ENCODE measurements around the gene EEIG1. TPM values are rescaled to one million over a fixed set of nuclear protein-coding genes. Genes with fewer than 3 reads are reported as not detected.

The EEIG1 gene
- total and polyA plus RNA-seq, 9 of the 15 experiments (the other 6 are each of a cell fraction or from before 2014, with no cell fraction given), result 0.17 to 16.7 (median 3.6) TPM

GRCh38 chr9:128007566-128008138 lies 26.9 kb upstream of the EEIG1 start (continued):
- TF ChIP-seq KAT7 (CRISPR knock-in tag; IDR thresholded peaks at IDR 0.05; ENCODE audit: borderline replicate concordance) (no peak), ZNF780A (CRISPR knock-in tag; IDR thresholded peaks at IDR 0.05) (no peak), NFIC (IDR thresholded peaks at IDR 0.05) (peak; percentile 100), NFIX (CRISPR knock-in tag; IDR thresholded peaks at IDR 0.05; ENCODE audit: low read depth) (peak; percentile 100), BHLHE40 (IDR thresholded peaks at IDR 0.05; ENCODE audit: low read length) (peak; percentile 9)

GRCh38 chr9:128006332-128006996 lies 25.7 kb upstream of the EEIG1 start:
- CTCF ChIA-PET (ENCODE audit: low intra/inter-chr PET ratio), result no interaction called here
- DNase-seq (ENCODE audit: extremely low read depth in 1 of 4, low spot score in 3 of 4) (no peak), ATAC-seq (no peak), FAIRE-seq (no peak)
- no peaks in the 10 kb centered on the region for H3K9me3 ChIP-seq (replicated peaks; ENCODE audit: control insufficient read depth, insufficient read depth, low read depth, low read length)
- no peaks in the 10 kb centered on the region for H4K20me1 ChIP-seq (replicated peaks; ENCODE audit: control insufficient read depth, insufficient read depth, low read length)
- peaks cover 26 to 38% of the 10 kb centered on the region in 2 experiments for H3K4me1 ChIP-seq (replicated peaks in 1 of 2; ENCODE audit: control insufficient read depth in 2 of 2, insufficient read depth in 2 of 2, low read length in 2 of 2)
- H3K4me2 ChIP-seq (ENCODE audit: insufficient read depth, low read length), result no peak overlapping the region
- no peak overlapping the region for H2AFZ ChIP-seq (ENCODE audit: low read depth, low read length)
- no peaks in the 10 kb centered on the region for H3K79me2 ChIP-seq (ENCODE audit: control insufficient read depth, insufficient read depth, low read length)
- in situ Hi-C loops (cut with MboI), result no loop called here
- BruUV-seq (replicated peaks), result no TSS peak
- H3K9ac ChIP-seq (ENCODE audit: insufficient read depth in 1 of 2, low read depth in 2 of 2, low read length in 2 of 2), result no peak overlapping the region
- POLR2A ChIA-PET, result interaction anchor here (0.5 to 1.0 kb wide), 2 partner anchors 15 to 29 kb away, joined by 3 read pairs; no protein-coding TSS in a partner anchor
- intact Hi-C loops (cut with micrococcal nuclease), result no loop called here
- 78% methylated on average over 10 of the region's 11 CpGs for WGBS (ENCODE audit: insufficient coverage, low coverage, missing lambda C conversion rate)
- peaks cover 2% of the 10 kb centered on the region for H3K9me1 ChIP-seq (ENCODE audit: control insufficient read depth, insufficient read depth, low read length)
- H3K27me3 ChIP-seq (ENCODE audit: control insufficient read depth in 2 of 2, insufficient read depth in 2 of 2, low read length in 2 of 2), result no peaks in the 10 kb centered on the region
- H3K27ac ChIP-seq (ENCODE audit: extremely low read depth, low read depth, low read length), result no peak overlapping the region
- TF ChIP-seq L3MBTL2 (IDR thresholded peaks at IDR 0.05) (no peak), ZNF408 (CRISPR knock-in tag; IDR thresholded peaks at IDR 0.05; ENCODE audit: low read depth) (no peak), ZNF778 (CRISPR knock-in tag; IDR thresholded peaks at IDR 0.05) (no peak), ATF2 (CRISPR knock-in tag; IDR thresholded peaks at IDR 0.05) (no peak), CREM (IDR thresholded peaks at IDR 0.05; ENCODE audit: low read depth) (no peak), ZNF324 (CRISPR knock-in tag; IDR thresholded peaks at IDR 0.05) (no peak)
- no peaks in the 10 kb centered on the region for H3K36me3 ChIP-seq (ENCODE audit: control insufficient read depth, insufficient read depth, low read length)
- H3K4me3 ChIP-seq, result no peak overlapping the region

Data from K562 (cell line).